H1 (cell line): Measurements from ENCODE around the gene DLX4. TPM values are rescaled to one million over a fixed set of nuclear protein-coding genes. Genes with fewer than 3 reads are reported as not detected.

ENCODE experiments used
- CTCF ChIP-seq, 3 experiments: IDR thresholded peaks; 1 replicate in 2 of 3; 2 replicates in 1 of 3; pipeline versions ENCODE4 v1.5.1 to v1.6.1; 2011; ENCODE audit warnings: low read length in 3 of 3, mild to moderate bottlenecking in 3 of 3, inconsistent platforms in 2 of 3, low read depth in 1 of 3, moderate library complexity in 1 of 3; ENCODE audit not compliant: insufficient read depth in 1 of 3; ENCODE audit errors: control extremely low read depth in 1 of 3
- FOSL1 ChIP-seq: IDR thresholded peaks from 2 replicates; pipeline ENCODE4 v1.6.1; 2011; ENCODE audit warnings: mild to moderate bottlenecking, low read depth, low read length, moderate library complexity; ENCODE audit not compliant: insufficient read depth
- HDAC2 ChIP-seq, 2 experiments: fragments of 300-600 bp in 1 of 2; sonication (generic) in 1 of 2; IDR thresholded peaks; 2 replicates each; pipeline ENCODE4 v1.6.1; 2011 to 2012; ENCODE audit warnings: low read depth in 2 of 2, low read length in 2 of 2, mild to moderate bottlenecking in 2 of 2, moderate library complexity in 2 of 2, borderline replicate concordance in 1 of 2, inconsistent platforms in 1 of 2
- KDM5A ChIP-seq: fragments of 200-600 bp; IDR thresholded peaks from 2 replicates; pipeline ENCODE4 v1.7.1; 2012; ENCODE audit warnings: mild to moderate bottlenecking, low read length, inconsistent platforms, mixed read lengths
- PHF8 ChIP-seq: fragments of 200-600 bp; sonication (generic); conservative IDR thresholded peaks from 2 replicates; pipeline ENCODE4 v1.7.1; 2012; ENCODE audit warnings: low read depth, mild to moderate bottlenecking, inconsistent platforms, low read length, moderate library complexity
- RBBP5 ChIP-seq: IDR thresholded peaks from 2 replicates; pipeline ENCODE4 v1.7.1; 2012; ENCODE audit warnings: low read depth, mild to moderate bottlenecking, inconsistent platforms, low read length, moderate library complexity, borderline replicate concordance
- SUZ12 ChIP-seq: fragments of 200-600 bp; sonication (generic); IDR thresholded peaks from 2 replicates; pipeline ENCODE4 v1.6.1; 2012; ENCODE audit warnings: mild to moderate bottlenecking, inconsistent platforms, low read length, moderate library complexity, mixed read lengths
- TBP ChIP-seq: IDR thresholded peaks from 2 replicates; pipeline ENCODE4 v1.6.1; 2011; ENCODE audit warnings: low read depth, low read length, improper control_type of control experiment
- TCF12 ChIP-seq: IDR thresholded peaks from 2 replicates; pipeline ENCODE4 v1.6.1; 2011; ENCODE audit warnings: low read depth, mild to moderate bottlenecking, low read length
- ZNF274 ChIP-seq: IDR thresholded peaks from 2 replicates; pipeline ENCODE4 v1.7.0; 2012; ENCODE audit warnings: low read length, borderline replicate concordance; ENCODE audit errors: extremely low read depth
- polyA plus RNA-seq, 7 experiments: library from polyadenylated mRNA; depleted of rRNA in 3 of 7; stranded (reverse) in 5 of 7; unstranded in 2 of 7; fragments of >200 nt in 5 of 7; fragments of 200-250 nt in 2 of 7; gene quantifications; 1 replicate in 5 of 7; 2 replicates in 1 of 7; 4 replicates in 1 of 7; pipeline versions ENCODE4 v1.2.1 to v1.2.3, GENCODE V29; 2011 to 2013; ENCODE audit warnings: missing spikeins in 2 of 7, mixed read lengths in 2 of 7
- total RNA-seq: library from RNA; stranded (reverse); fragmentation: NEBNext Ultra II Directional; extraction: Animal tissue kit (Norgen Biotek cat#: 25700); gene quantifications from 2 replicates; pipeline ENCODE4 v1.2.1, GENCODE V29; 2021

Gene DLX4
- total and polyA plus RNA-seq, 2 of the 8 experiments (the other 6 are each of a cell fraction or from before 2014, with no cell fraction given): 0.67 to 0.80 TPM

- TF ChIP-seq ZNF274 (no peak), TCF12 (no peak), TBP (no peak), PHF8 (no peak), HDAC2 (IDR thresholded peaks at IDR 0.05; ENCODE audit: borderline replicate concordance in 1 of 2, low read depth in 2 of 2, low read length in 2 of 2) (no peak), SUZ12 (0 out of 2 replicates have a peak, but pooled peaks have one; percentile 19), FOSL1 (no peak), KDM5A (no peak), CTCF (IDR thresholded peaks at IDR 0.05; ENCODE audit: control extremely low read depth in 1 of 3, insufficient read depth in 1 of 3, low read depth in 1 of 3, low read length in 3 of 3) (peak; percentile 40 to 48 (median 46)), RBBP5 (no peak)
Observed at GRCh38 chr17:49977463-49978389, 8.7 kb downstream of the DLX4 start (continued).
